ENCODE results near the gene GPANK1. TPM values are rescaled to one million over a fixed set of nuclear protein-coding genes. Genes with fewer than 3 reads are reported as not detected.
A peak's percentile ranks its signal among the peaks of the same experiment; 100 is the strongest.

The GPANK1 gene
- 17.0 and 18.7 TPM in 2 replicates for total RNA-seq
- long read RNA-seq, partial matches to known transcripts, result 9 of 19 reads
- long read RNA-seq, other reads (novel, unspliced or antisense), result 4 of 19 reads

DNA sequence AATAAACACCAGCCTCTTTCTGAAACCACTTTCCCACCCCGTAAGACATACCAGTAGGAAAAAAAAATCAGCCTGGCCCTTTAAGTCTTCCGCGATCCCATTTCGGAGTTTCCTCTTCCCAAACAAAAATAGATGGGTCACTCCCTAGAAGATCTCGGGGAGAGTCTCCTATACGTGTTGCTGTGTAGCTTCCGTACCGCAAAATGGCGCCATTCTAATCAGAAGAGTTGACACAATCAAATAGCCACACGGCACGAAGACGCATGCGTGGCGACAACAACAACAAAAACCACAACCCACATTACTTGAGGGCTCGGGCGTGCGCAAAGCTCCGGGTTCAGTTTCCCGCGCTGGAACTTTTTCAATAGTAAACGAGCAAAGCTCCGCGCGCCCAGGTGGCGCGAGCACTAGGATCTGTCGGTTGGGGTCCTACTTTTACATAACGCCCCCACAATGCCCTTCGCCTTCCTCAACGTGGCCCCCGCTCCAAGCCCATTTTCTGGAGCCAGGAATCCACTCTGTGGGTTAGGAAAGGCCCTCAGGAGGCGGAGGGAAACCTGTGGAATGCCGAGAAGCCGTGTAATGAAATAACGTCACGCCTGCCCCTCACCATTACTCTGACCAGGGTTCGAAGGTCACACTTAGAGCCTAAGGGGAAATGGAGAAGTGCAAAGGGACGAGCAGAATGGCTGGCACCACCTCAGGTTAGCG, at the start of gene GPANK1:
Gene GPANK1, minus strand, starts transcription at position 208 of the 711 bp plus-strand sequence. CDS start 519 bp downstream, outside the sequence.
- Mint-ChIP-seq H3K4me3 (ENCODE audit: unreplicated experiment) (peak within 1 kb of the TSS; percentile 95), H3K36me3 (ENCODE audit: unreplicated experiment) (peaks cover 28% of the 10 kb centered on the region), H3K27ac (ENCODE audit: unreplicated experiment) (peak within 1 kb of the TSS; percentile 96), H3K27me3 (ENCODE audit: unreplicated experiment) (no peaks in the 10 kb centered on the region), H3K9me3 (ENCODE audit: unreplicated experiment) (no peaks in the 10 kb centered on the region), H3K4me1 (ENCODE audit: unreplicated experiment) (peaks cover 48% of the 10 kb centered on the region)
- peak; percentile 93 for DNase-seq (ENCODE audit: extremely low spot score, unreplicated experiment)
- no peak for TF ChIP-seq CTCF (IDR thresholded peaks at IDR 0.05)

GRCh38 chr6:31713991-31714684, 49.3 kb upstream of the GPANK1 start:
- peaks cover 6% of the 10 kb centered on the region for H3K4me1 Mint-ChIP-seq (ENCODE audit: unreplicated experiment)
- H3K36me3 Mint-ChIP-seq (ENCODE audit: unreplicated experiment), result no peaks in the 10 kb centered on the region
- no peak for TF ChIP-seq CTCF (IDR thresholded peaks at IDR 0.05)
- no peak for DNase-seq (ENCODE audit: extremely low spot score, unreplicated experiment)
- no peaks in the 10 kb centered on the region for H3K9me3 Mint-ChIP-seq (ENCODE audit: unreplicated experiment)
- H3K27me3 Mint-ChIP-seq (ENCODE audit: unreplicated experiment), result peaks cover 9% of the 10 kb centered on the region
- H3K4me3 Mint-ChIP-seq (ENCODE audit: unreplicated experiment), result no peak overlapping the region
- H3K27ac Mint-ChIP-seq (ENCODE audit: unreplicated experiment), result no peak overlapping the region

- Mint-ChIP-seq H3K27ac (ENCODE audit: unreplicated experiment) (no peak overlapping the region), H3K4me1 (ENCODE audit: unreplicated experiment) (peaks cover 6% of the 10 kb centered on the region), H3K9me3 (ENCODE audit: unreplicated experiment) (no peaks in the 10 kb centered on the region), H3K36me3 (ENCODE audit: unreplicated experiment) (no peaks in the 10 kb centered on the region), H3K27me3 (ENCODE audit: unreplicated experiment) (peaks cover 9% of the 10 kb centered on the region), H3K4me3 (ENCODE audit: unreplicated experiment) (no peak overlapping the region)
- DNase-seq (ENCODE audit: extremely low spot score, unreplicated experiment), result no peak
- no peak for TF ChIP-seq CTCF (IDR thresholded peaks at IDR 0.05)
Measured at GRCh38 chr6:31713465-31713864, 48.7 kb upstream of the GPANK1 start.

DNA sequence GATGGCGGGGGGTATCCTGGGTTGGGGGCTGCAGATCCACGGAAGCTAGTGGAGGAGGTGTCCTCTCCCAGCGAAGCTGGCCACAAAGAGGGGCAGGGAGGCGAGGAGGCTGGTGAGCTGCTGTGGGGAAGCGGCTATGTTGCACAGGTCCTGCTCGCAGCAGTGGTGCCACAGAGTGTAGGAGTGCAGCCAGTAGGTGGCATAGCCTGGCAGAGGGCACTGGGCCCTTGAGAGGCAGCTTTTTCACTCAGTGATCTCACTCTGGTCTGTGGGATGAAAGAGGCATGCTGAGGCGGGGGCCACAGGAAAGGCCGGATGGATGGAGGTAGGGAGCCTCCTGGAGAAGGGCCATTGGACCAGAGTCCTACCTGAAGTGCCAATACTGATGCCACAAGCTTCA, 47.5 kb upstream of the GPANK1 start:
- H3K27me3 Mint-ChIP-seq (ENCODE audit: unreplicated experiment), result peaks cover 9% of the 10 kb centered on the region
- no peak overlapping the region for H3K27ac Mint-ChIP-seq (ENCODE audit: unreplicated experiment)
- no peak for DNase-seq (ENCODE audit: extremely low spot score, unreplicated experiment)
- H3K4me3 Mint-ChIP-seq (ENCODE audit: unreplicated experiment), result no peak overlapping the region
- H3K4me1 Mint-ChIP-seq (ENCODE audit: unreplicated experiment), result peaks cover 6% of the 10 kb centered on the region
- no peak for TF ChIP-seq CTCF (IDR thresholded peaks at IDR 0.05)
- no peaks in the 10 kb centered on the region for H3K9me3 Mint-ChIP-seq (ENCODE audit: unreplicated experiment)
- H3K36me3 Mint-ChIP-seq (ENCODE audit: unreplicated experiment), result no peaks in the 10 kb centered on the region

- Mint-ChIP-seq H3K9me3 (ENCODE audit: unreplicated experiment) (no peaks in the 10 kb centered on the region), H3K27me3 (ENCODE audit: unreplicated experiment) (peaks cover 9% of the 10 kb centered on the region), H3K27ac (ENCODE audit: unreplicated experiment) (no peak overlapping the region), H3K36me3 (ENCODE audit: unreplicated experiment) (no peaks in the 10 kb centered on the region), H3K4me3 (ENCODE audit: unreplicated experiment) (no peak overlapping the region), H3K4me1 (ENCODE audit: unreplicated experiment) (peaks cover 6% of the 10 kb centered on the region)
- TF ChIP-seq CTCF (IDR thresholded peaks at IDR 0.05), result no peak
- no peak for DNase-seq (ENCODE audit: extremely low spot score, unreplicated experiment)
Measured at GRCh38 chr6:31711233-31711632, 46.4 kb upstream of the GPANK1 start.

Measured in osteocyte (in vitro differentiated cells).